ENCODE data around the gene SAXO1.

The SAXO1 gene

GRCh38 chr9:18920141-18921084 is 112.6 kb downstream of the SAXO1 start:
- Histone ChIP-seq H4K20me1 (ENCODE audit: control insufficient read depth, insufficient read depth, low read depth, low read length) (no peaks in the 10 kb centered on the region), H3F3A (ENCODE audit: control insufficient read depth, insufficient read depth) (no peaks in the 10 kb centered on the region), H3K4me3 (ENCODE audit: low read length) (no peak overlapping the region), H3K79me2 (ENCODE audit: control insufficient read depth, low read length) (no peaks in the 10 kb centered on the region), H3K4me1 (ENCODE audit: control insufficient read depth, low read length) (no peaks in the 10 kb centered on the region), H3K27ac (ENCODE audit: low read depth, low read length) (no peak overlapping the region), H3K27me3 (ENCODE audit: control insufficient read depth, low read length) (no peaks in the 10 kb centered on the region), H3K9me2 (replicated peaks; ENCODE audit: control insufficient read depth, low read length) (no peaks in the 10 kb centered on the region), H3K9me3 (ENCODE audit: control insufficient read depth, insufficient read depth, low read length) (no peaks in the 10 kb centered on the region), H3K4me2 (ENCODE audit: low read length) (no peak overlapping the region), H3K36me3 (ENCODE audit: control insufficient read depth, low read length) (no peaks in the 10 kb centered on the region)
- no peak for TF ChIP-seq EZH2phosphoT487 (IDR thresholded peaks at IDR 0.05; ENCODE audit: borderline replicate concordance, low read length)
- TF ChIP-seq CTCF (IDR thresholded peaks at IDR 0.05; ENCODE audit: low read depth, low read length, poor library complexity, severe bottlenecking), result no peak

GRCh38 chr9:18911714-18912342 is 121.2 kb downstream of the SAXO1 start:
- Histone ChIP-seq H3K9me3 (ENCODE audit: control insufficient read depth, insufficient read depth, low read length) (no peaks in the 10 kb centered on the region), H3K4me3 (ENCODE audit: low read length) (no peak overlapping the region), H3K9me2 (replicated peaks; ENCODE audit: control insufficient read depth, low read length) (no peaks in the 10 kb centered on the region), H3K4me1 (ENCODE audit: control insufficient read depth, low read length) (no peaks in the 10 kb centered on the region), H3K27me3 (ENCODE audit: control insufficient read depth, low read length) (0 out of 2 replicates have a peak, but pooled peaks cover 3% of the 10 kb centered on the region), H3K36me3 (ENCODE audit: control insufficient read depth, low read length) (no peaks in the 10 kb centered on the region), H3K27ac (ENCODE audit: low read depth, low read length) (no peak overlapping the region), H3F3A (ENCODE audit: control insufficient read depth, insufficient read depth) (no peaks in the 10 kb centered on the region), H3K79me2 (ENCODE audit: control insufficient read depth, low read length) (no peaks in the 10 kb centered on the region), H4K20me1 (ENCODE audit: control insufficient read depth, insufficient read depth, low read depth, low read length) (no peaks in the 10 kb centered on the region), H3K4me2 (ENCODE audit: low read length) (no peak overlapping the region)
- TF ChIP-seq CTCF (IDR thresholded peaks at IDR 0.05; ENCODE audit: low read depth, low read length, poor library complexity, severe bottlenecking) (no peak), EZH2phosphoT487 (IDR thresholded peaks at IDR 0.05; ENCODE audit: borderline replicate concordance, low read length) (no peak)

- H3F3A ChIP-seq (ENCODE audit: control insufficient read depth, insufficient read depth), result no peaks in the 10 kb centered on the region
- H3K36me3 ChIP-seq (ENCODE audit: control insufficient read depth, low read length), result no peaks in the 10 kb centered on the region
- H3K79me2 ChIP-seq (ENCODE audit: control insufficient read depth, low read length), result no peaks in the 10 kb centered on the region
- no peaks in the 10 kb centered on the region for H3K9me2 ChIP-seq (replicated peaks; ENCODE audit: control insufficient read depth, low read length)
- H4K20me1 ChIP-seq (ENCODE audit: control insufficient read depth, insufficient read depth, low read depth, low read length), result no peaks in the 10 kb centered on the region
- no peak overlapping the region for H3K4me2 ChIP-seq (ENCODE audit: low read length)
- H3K27ac ChIP-seq (ENCODE audit: low read depth, low read length), result no peak overlapping the region
- TF ChIP-seq CTCF (IDR thresholded peaks at IDR 0.05; ENCODE audit: low read depth, low read length, poor library complexity, severe bottlenecking) (no peak), EZH2phosphoT487 (IDR thresholded peaks at IDR 0.05; ENCODE audit: borderline replicate concordance, low read length) (no peak)
- no peaks in the 10 kb centered on the region for H3K4me1 ChIP-seq (ENCODE audit: control insufficient read depth, low read length)
- H3K4me3 ChIP-seq (ENCODE audit: low read length), result no peak overlapping the region
- H3K27me3 ChIP-seq (ENCODE audit: control insufficient read depth, low read length), result 0 out of 2 replicates have a peak, but pooled peaks cover 3% of the 10 kb centered on the region
- no peaks in the 10 kb centered on the region for H3K9me3 ChIP-seq (ENCODE audit: control insufficient read depth, insufficient read depth, low read length)
These were observed 122.1 kb downstream of the SAXO1 start for GRCh38 chr9:18910916-18911315.
